Measurements from ENCODE around the gene PPAN.

Gene PPAN, protein sequence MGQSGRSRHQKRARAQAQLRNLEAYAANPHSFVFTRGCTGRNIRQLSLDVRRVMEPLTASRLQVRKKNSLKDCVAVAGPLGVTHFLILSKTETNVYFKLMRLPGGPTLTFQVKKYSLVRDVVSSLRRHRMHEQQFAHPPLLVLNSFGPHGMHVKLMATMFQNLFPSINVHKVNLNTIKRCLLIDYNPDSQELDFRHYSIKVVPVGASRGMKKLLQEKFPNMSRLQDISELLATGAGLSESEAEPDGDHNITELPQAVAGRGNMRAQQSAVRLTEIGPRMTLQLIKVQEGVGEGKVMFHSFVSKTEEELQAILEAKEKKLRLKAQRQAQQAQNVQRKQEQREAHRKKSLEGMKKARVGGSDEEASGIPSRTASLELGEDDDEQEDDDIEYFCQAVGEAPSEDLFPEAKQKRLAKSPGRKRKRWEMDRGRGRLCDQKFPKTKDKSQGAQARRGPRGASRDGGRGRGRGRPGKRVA

DNA sequence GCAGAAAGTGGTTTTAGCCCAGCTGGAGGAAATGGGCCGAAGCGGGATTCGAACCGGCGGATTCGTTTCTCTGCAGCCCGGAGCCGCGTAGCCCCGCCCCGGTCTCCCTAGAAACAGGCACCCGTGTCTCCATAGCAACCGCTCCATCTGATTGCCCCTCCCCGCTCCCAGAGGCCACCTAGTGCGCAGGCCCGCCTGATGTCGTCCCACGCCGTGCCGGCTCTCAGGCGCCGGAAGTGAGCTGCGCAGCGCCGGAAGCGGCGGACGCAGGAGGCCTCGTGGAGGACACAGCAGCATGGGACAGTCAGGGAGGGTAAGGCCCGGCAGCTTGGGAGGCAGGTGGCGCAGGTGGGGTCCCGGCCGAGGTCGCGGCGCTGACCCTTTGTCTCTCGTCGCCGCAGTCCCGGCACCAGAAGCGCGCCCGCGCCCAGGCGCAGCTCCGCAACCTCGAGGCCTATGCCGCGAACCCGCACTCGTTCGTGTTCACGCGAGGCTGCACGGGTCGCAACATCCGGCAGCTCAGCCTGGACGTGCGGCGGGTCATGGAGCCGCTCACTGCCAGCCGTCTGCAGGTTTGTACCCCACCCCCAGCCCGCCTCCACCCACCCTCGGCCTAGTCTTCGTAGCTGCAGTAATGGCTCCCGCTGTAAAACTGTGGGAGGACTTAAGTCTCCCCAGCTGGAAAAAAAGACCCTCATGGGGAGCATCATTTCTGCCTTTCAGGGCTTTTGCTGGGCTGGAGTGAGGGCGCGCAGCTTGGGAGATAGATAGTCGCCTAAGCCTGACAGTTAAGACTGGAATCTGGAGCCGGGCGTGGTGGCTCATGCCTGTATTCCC, at the start of gene PPAN:
Gene PPAN (plus strand): TSS at position 263 of the 837 bp plus-strand sequence. CDS start 33 bp downstream, at position 296.
- peak; percentile 96 for DNase-seq

DNA sequence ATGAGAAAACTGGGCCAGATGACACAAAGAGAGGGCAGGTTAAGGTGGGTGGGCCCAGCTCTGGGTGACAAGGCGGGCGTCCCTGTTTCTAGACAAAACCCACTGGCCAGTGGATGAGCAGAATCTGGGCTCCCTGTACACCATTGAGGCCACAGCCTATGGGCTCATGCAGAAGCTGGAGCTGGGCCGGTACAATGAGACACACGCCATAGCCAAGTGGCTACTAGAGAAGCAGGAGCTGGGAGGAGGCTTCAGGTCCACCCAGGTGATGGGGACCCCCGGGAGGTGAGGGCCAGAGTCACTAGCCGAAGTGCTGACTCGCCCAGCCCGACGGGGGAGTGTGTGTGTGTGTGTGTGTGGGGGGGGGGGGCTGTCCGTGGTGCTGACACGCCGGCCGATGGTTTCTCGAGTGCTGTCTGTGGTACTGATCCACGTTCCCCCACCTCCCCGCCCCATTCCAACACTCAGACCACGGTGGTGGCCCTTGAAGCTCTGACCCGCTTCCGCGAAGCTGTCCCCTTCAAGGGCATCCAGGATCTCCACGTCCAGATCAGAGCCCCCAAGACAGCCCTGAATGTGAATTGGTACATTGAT, 44.3 kb upstream of the PPAN start:
- no peak for DNase-seq

DNA sequence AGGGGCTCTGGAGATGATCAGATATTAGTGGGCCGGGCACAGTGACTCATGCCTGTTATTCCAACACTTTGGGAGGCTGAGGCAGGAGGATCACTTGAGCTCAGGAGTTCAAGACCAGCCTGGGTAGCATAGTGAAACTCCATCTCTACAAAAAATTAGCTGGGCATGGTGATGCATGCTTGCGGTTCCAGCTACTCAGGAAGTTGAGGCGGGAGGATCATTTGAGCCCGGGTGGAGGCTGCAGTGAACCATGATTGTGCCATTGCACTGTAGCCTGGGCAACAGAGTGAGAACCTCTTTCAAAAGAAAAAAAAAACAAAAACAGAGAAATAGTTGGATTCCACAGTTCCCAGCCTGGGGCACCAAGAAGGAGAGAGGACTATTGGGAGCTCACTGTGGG, 38.0 kb upstream of the PPAN start:
- no peak for DNase-seq

DNA sequence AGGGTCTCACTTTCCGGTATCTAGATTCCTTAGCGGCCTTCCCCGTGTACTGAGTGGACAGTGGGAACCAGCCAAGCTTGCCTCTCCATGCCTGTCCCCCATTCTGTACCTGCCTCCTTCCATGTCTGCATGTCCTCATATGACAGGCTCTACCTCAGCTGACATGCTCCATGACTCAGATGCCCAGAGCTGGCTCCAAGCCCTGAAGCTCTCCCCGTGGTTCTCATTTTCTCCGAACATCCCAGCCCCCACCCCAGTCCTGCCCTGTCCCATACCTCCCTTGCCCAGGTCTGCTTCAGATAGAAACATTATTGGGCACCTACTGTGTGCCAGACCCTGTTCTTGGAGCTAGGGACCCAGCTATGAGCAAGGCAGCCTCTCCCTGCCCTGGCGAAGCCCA, 37.1 kb upstream of the PPAN start:
- DNase-seq: no peak

DNA sequence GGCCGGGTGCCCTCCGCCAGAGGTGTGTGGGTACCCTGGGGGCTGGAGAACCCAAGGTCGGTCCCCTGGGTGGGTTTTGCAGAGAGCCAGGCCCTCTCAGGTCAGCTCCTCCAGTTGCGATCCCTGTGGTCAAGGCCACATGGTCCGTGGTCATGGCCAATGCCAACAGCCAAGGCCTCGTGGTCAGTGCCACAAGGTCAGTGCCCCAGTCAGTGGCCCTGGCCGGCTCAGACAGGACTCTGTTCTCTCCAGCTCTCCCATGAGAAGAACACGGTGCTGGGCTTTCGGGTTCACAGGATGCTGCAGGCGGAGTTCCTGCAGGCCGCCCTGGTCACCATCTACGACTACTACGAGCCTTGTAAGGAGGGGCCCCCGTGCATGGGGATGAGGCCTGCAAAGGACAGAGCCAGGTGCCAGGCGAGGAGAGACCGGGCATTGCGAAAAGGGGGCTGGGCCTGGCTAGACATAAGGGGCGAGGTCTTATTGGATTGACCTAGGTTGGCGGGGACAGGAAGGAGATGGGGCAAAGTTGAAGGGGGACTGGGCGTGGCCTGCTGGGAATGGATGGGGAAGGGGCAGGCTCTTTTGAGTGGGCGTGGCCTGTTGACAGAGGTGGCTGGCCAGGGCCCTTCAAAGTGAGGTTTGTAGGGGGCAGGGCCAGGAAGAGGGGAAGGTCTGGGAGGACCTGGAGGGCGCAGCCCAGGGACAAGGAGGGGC, 35.3 kb upstream of the PPAN start:
- no peak for DNase-seq

DNA sequence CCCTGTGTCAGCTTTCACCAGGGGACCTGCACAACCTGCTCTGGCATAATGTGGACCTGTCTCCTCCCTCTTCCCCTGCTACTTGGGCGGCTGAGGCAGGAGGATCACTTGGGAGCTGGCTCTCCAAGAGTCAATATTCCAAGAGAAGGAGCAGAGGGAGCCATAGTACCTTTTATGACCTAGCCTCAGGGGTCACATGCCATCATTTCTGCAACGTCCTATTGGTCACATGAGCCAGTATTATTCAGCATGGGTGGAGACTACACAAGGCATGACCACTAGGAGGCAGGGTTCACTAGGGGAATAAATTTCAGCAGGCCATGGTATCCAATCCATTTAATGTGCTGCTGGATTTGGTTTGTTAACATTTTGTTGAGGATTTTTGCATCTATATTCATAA, 32.0 kb upstream of the PPAN start:
- DNase-seq: no peak

DNA sequence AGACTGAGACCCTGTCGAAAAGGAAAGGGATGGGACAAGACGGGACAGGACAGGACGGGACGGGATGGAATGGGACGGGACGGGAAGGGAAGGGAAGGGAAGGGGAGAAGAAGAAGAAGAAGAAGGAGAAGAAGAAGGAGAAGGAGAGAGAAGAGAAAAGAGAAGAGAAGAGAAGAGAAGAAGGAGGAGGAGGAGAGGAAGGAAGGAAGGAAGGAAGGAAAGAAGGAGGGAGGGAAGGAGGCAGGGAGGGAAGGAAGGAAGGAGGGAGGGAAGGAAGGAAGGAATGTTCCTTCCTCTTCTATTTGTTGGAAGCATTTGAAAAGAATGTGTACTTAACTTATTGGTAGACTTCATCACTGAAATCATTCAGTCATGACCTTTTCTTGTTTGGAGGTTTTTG, 29.6 kb upstream of the PPAN start:
- no peak for DNase-seq

DNA sequence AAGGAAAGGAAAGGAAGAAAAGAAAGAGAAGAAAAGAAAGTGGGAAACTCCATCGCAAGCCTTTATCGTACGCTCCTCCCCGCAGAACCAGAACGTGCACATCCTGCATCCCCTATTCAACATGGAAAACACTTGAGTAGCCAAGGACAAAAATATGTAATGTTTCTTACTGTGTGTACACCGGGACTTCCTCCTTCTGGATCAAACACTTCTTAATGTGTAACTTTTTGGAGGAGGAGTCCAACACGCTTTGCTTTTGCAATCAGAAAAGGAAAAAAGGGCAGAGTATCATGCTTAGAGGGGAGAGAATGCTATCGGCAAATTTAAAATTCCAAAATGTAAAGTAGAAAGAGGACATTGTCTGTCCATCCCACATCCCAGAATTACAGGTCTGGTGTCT, 27.8 kb upstream of the PPAN start:
- no peak for DNase-seq

DNA sequence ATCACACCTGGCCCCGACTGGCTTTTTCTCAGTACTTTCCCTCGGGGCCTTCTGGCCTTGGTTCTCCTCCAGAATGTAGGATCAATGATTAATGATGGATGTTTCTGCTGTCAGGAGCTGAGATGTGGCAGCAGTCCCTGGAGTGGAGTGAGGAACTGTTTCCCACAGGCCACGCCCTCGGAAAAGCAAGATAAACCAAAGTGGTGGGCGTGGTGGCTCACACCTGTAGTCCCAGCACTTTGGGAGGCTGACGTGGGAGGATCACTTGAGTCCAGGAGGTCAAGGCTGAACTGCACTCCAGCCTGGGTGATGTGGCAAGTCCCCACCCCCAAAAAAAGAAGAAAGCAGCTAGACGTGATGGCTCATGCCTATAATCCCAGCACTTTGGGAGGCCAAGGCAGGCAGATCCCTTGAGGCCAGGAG, 27.1 kb upstream of the PPAN start:
- DNase-seq: no peak

DNA sequence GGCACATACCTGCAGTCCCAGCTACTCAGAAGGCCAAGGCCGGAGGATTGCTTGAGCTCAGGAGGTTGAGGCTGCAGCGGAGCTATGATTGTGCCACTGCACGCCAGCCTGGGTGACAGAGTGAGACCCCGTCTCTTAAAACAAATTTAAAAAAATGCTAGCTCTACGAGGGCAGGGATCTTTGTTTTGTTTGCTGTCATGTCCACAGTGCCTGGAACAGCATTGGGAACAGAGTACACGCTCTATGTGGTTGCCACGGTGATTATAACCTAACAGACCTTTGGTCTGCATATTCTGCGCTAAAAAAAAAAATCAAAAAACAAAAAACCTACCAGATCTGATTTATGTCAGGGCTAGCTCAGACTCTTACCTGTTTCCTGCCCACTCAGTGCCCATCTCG, 22.3 kb upstream of the PPAN start:
- DNase-seq: no peak

DNA sequence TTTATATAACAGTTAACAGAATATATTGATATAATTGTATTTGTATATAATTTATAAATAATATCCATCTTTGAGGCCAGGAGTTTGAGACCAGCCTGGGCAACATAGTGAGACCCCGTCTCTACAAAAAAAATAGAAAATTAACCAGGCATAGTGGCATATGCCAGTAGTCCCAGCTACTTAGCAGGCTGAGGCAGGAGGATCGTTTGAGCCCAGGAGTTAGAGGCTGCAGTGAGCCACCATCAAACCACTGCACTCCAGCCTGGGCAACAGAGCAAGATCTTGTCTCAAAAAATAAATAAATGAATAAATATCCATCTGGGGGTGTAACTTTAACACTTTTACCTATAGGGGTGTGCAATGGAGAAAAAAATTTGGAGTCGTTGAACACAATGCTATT, 21.4 kb upstream of the PPAN start:
- no peak for DNase-seq

DNA sequence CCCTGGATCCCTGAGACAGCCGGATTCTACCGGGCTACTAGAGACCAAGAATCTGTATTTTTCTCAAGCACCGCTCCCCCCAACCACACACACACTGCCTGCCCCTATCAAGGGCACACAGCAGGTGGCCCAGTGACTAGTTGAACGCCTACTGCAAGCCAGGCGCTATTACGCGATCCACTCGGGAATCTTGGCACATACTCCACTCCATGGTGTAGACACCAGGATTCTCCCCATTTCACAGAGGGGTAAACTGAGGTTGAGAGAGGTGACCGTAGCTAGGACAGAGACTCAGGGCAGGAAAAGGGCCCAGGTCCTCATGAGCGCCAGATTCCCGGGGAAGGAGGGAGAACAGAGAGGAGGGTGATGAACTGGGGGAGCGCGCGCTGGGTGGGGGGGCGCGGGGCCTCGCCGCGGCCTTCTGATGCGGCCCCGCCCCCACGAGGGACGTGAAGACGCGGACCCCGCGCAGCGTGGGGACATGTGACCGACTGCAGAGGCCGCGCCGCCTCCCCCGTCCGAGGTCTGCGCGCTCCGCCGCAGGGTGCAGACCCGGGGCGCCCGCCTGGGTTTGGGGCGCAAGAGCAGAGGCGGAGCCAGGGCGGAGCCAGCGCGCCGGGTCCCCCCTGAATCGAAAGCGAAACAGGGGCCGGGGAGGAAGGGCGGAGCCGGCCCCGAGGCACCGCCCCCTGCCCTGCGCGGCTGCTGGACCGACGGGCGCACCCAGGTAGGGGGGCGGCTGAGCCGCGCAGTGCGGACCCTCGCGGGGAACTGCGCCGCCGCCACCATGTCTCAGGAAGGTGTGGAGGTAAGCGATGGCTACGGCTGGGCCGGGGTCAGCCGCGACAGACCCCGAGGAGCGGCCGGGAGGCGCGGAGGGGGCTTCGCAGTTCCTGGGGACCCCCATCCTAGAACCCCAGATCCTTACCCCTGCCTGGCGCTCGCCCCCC, 20.2 kb upstream of the PPAN start, which contains the start of gene SHFL:
Gene SHFL (plus strand): TSS at position 677 of the 950 bp plus-strand sequence. CDS start 111 bp downstream, at position 788.
- peak; percentile 92 for DNase-seq

DNA sequence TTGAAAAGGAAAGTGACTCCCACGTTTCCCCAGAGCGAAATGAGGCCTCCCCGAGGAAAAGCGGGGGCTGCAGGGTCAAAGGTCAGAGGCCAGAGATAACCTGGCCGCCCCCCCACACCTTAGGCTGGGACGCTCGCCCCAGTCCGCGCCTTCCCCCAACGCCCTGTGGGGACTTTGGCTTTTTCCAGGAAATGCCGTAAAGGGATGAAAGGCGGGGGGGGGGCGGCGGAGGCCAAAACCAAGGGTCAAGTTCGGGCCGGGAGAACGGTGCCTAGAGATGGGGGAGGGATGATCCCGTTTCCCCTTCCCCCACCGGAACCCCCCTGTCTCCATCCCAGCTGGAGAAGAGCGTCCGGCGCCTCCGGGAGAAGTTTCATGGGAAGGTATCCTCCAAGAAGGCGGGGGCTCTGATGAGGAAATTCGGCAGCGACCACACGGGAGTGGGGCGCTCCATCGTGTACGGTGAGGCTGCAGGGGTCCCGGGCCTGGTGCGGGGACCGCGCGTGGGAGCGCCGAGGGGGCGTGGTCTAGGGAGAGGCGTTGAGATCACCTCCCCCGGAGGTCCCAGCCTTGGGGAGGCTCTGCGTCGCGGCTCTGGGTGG, 19.5 kb upstream of the PPAN start:
- DNase-seq: peak; percentile 73

DNA sequence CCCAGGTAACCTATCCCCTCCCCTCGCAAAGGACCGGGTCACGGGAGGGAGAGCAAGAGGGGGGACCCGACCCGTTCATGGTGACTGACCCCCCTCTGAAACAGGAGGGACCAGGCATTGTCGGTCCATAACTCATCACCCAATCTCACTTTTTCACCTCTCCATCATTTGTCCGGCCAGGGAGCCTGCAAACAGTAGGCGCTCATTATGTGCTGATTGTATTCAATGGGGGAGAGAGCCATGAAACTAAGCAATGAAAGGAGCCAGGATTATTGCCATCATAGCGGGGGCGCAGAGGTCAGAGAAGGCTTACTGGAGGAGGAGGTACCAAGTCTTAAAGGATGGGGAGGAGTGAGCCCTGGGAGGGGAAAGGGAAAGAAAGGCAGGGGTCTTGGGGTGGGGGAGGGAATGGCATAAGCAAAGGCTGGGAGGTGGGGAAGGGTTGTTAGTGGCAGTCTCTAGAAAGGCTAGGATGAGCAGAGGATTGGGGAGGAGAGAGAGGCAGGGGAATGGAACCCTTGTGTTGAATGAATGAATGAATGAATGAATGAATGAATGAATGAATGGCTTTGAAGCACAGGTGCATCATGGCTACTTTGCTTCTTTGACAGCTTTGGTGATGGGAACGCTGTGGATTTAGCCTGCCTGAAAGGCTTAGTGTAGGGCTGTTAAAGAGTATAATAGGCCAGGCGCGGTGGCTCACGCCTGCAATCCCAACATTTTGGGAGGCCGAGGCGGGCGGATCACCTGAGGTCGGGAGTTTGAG, 18.7 kb upstream of the PPAN start:
- DNase-seq: no peak

DNA sequence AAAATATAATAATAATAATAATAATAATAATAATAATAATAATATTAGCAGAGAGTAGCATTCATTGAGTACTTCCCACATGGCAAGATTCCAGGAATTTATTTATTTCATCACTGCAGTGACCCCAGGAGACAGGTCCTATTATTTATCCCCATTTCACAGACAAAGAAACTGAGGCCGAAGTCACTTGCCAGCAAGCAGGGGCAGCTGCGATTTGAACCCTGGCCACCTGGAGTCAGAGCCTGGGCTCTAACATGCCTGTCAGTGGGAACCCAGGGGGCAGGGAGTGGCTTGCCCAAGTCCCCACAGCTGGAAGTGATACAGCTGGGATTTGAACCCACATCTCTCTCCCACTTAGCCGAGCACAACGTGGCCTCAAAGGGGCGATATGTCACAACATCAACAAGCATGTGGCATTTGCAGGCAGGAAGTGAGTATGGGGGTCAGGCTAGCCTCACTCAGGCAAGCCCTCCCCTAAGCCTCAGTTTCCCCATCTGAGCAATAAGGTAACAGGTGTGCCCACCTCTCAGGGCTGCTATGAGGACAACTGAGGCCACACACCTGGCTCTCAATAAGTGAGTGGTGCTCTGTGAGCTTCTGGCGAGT, 17.1 kb upstream of the PPAN start:
- no peak for DNase-seq

DNA sequence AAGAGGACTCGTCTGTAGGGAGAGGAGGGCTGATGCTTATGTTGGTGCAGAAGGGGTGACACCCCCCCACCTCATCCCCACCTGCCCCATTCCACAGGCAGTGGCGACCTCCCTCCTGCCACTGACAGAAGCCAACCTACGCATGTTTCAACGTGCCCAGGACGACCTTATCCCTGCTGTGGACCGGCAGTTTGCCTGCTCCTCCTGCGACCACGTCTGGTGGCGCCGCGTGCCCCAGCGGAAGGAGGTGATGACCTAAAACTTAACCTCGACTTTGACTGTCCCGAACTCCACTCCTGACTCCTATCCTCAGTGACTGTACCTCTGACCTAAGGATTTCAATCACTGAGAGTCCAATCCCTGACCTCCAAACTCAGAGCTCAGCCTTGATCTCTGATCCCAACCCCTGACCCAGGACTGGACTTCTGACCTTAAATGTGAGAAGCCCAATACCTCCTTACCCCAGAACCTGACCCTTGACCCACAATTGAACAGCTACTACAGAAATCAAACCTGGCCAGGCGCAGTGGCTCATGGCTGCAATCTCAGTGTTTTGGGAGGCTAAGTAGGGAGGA, 16.3 kb upstream of the PPAN start:
- no peak for DNase-seq

DNA sequence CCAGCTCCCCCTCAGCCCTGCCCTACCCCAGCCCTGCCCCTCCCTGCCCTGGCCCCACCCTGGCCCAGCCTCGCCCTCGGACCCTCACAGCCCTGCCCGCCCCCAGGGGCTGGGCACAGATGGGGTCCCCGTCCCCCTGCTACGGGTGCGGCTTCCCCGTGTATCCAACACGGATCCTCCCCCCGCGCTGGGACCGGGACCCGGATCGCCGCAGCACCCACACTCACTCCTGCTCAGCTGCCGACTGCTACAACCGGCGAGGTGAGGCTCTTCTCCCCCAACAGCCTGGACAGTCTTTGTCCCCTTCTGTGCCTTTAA, 14.8 kb upstream of the PPAN start:
- DNase-seq: no peak

DNA sequence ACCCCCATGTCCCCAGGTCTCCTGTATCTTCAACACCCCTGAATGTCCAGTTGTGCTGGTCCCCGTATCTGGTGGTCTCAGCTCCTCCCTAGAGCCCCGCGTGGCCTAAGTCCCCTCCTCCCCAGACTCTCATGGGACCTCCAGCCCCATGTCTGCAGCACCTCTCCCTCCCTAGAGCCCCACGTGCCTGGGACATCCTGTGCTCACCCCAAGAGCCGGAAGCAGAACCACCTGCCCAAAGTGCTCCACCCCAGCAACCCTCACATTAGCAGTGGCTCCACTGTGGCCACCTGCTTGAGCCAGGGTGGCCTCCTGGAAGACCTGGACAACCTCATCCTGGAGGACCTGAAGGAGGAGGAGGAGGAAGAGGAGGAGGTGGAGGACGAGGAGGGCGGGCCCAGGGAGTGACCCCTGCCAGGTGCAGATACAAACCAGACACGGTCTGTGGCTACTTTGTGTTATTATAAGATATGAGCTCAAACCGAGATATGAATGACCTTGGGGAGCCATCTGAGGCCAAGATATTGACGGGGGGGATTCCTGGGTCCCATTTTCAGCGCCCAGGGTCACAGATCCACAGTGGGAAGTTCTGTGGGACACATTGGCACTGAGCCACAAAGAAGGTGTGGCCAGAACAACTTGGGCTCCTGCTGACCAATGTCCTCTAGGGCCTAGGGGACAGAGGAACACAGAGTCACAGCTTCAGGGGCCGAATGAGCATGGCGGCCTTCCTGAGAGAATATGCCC, 14.1 kb upstream of the PPAN start:
- DNase-seq: no peak

All from activated CD8-positive, alpha-beta memory T cell treated with anti-CD3 and anti-CD28 coated beads for 24 hours (primary cell).